Measurements from ENCODE around the gene MRE11. TPM values are rescaled to one million over a fixed set of nuclear protein-coding genes. Genes with fewer than 3 reads are reported as not detected.

MRE11 gene
- total RNA-seq, 1 experiment from 2014 or later = 40.7 TPM

DNA sequence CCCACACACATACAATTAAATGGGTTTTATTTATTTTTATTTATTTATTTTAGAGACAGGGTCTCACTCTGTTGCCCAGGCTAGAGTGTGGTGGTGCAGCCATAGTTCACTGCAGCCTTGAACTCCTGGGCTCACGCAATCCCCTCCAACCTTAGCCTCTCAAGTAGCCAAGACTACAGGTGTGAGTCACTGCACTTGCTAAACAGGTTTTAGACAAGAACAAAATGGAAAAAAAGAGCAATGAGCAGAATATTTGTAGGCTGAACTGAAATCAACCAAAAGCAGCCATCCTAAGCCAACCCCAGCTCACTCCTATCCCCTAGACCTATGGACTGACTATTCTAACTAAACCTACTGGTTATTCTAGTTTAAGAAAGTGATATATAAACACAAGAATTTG, 37.8 kb downstream of the MRE11 start:
- Histone ChIP-seq H2BK12ac (ENCODE audit: insufficient read length, low read depth, low read length) (no peak overlapping the region), H3K4ac (ENCODE audit: low read depth, low read length) (no peak overlapping the region), H2BK120ac (ENCODE audit: low read depth, low read length, poor library complexity, severe bottlenecking) (no peak overlapping the region), H2BK20ac (ENCODE audit: low read depth, low read length, poor library complexity, severe bottlenecking) (no peak overlapping the region), H3K4me1 (ENCODE audit: insufficient read depth, low read length) (no peaks in the 10 kb centered on the region), H4K91ac (ENCODE audit: insufficient read length, low read depth, low read length) (no peak overlapping the region), H2BK15ac (ENCODE audit: low read depth, low read length) (no peak overlapping the region), H2BK5ac (ENCODE audit: insufficient read length, low read length) (no peak overlapping the region), H3K4me2 (ENCODE audit: insufficient read depth, insufficient read length, low read length) (no peak overlapping the region), H4K8ac (replicated peaks; ENCODE audit: insufficient read length, low read depth, low read length) (no peak overlapping the region), H3K79me1 (ENCODE audit: insufficient read depth, low read depth, low read length, poor library complexity, severe bottlenecking) (no peaks in the 10 kb centered on the region), H3K9me3 (ENCODE audit: control insufficient read depth, low read depth, low read length) (no peaks in the 10 kb centered on the region), H4K20me1 (ENCODE audit: control insufficient read depth, insufficient read depth, insufficient read length) (no peaks in the 10 kb centered on the region), H2AFZ (ENCODE audit: low read length) (no peak overlapping the region), H4K5ac (ENCODE audit: insufficient read length, low read depth, low read length) (no peak overlapping the region), H3K79me2 (ENCODE audit: insufficient read depth, low read length) (no peaks in the 10 kb centered on the region), H3K27ac (ENCODE audit: insufficient read length, low read depth, low read length) (no peak overlapping the region), H3K23me2 (ENCODE audit: insufficient read length, low read depth, low read length, poor library complexity, severe bottlenecking) (no peaks in the 10 kb centered on the region), H3K14ac (ENCODE audit: insufficient read depth, low read length) (no peak overlapping the region), H3K27me3 (ENCODE audit: insufficient read depth, low read length) (no peaks in the 10 kb centered on the region), H3K23ac (ENCODE audit: insufficient read length, low read depth, low read length) (no peak overlapping the region), H3K9ac (ENCODE audit: extremely low read depth, insufficient read length, low read length) (no peak overlapping the region), H2AK5ac (ENCODE audit: insufficient read length, low read length) (no peak overlapping the region), H3K56ac (ENCODE audit: insufficient read length, low read depth, low read length) (no peak overlapping the region), H3K18ac (ENCODE audit: insufficient read length, low read depth, low read length) (no peak overlapping the region), H3T11ph (ENCODE audit: low read length) (no peak overlapping the region)
- TF ChIP-seq, protein P1, sequence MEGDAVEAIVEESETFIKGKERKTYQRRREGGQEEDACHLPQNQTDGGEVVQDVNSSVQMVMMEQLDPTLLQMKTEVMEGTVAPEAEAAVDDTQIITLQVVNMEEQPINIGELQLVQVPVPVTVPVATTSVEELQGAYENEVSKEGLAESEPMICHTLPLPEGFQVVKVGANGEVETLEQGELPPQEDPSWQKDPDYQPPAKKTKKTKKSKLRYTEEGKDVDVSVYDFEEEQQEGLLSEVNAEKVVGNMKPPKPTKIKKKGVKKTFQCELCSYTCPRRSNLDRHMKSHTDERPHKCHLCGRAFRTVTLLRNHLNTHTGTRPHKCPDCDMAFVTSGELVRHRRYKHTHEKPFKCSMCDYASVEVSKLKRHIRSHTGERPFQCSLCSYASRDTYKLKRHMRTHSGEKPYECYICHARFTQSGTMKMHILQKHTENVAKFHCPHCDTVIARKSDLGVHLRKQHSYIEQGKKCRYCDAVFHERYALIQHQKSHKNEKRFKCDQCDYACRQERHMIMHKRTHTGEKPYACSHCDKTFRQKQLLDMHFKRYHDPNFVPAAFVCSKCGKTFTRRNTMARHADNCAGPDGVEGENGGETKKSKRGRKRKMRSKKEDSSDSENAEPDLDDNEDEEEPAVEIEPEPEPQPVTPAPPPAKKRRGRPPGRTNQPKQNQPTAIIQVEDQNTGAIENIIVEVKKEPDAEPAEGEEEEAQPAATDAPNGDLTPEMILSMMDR (conservative IDR thresholded peaks at IDR 0.05) = no peak
- no peak for DNase-seq
- H3K36me3 Mint-ChIP-seq (ENCODE audit: insufficient read depth in 1 of 3, low read depth in 3 of 3) = peaks cover 9 to 41% (median 34%) of the 10 kb centered on the region in 3 experiments; a peak in 6 of 7 replicates
- no peaks in the 10 kb centered on the region for H3K9me3 Mint-ChIP-seq
- H3K4me3 Mint-ChIP-seq = no peak overlapping the region
- no CpG with 5 or more reads among the region's 1 CpG for WGBS (ENCODE audit: extremely low coverage, insufficient read length, low lambda C conversion rate)
- H3K4me1 Mint-ChIP-seq = no peaks in the 10 kb centered on the region
- H3K27me3 Mint-ChIP-seq (ENCODE audit: low read depth) = no peaks in the 10 kb centered on the region
- H3K27ac Mint-ChIP-seq = no peak overlapping the region

Measured in H9 (cell line).